HEK293 (cell line): ENCODE results near the gene SORBS2.
A peak's percentile ranks its signal among the peaks of the same experiment; 100 is the strongest.

Experiments
- CTCF ChIA-PET: fragments of 350-600 bp; formaldehyde crosslinking; extraction: SDS; loops from one replicate; lab custom pipeline; 2021; ENCODE audit warnings: antibody characterized with exemption; lab: Yijun Ruan, JAX
- POLR2A ChIA-PET: fragments of 300-600 bp; formaldehyde crosslinking; extraction: SDS; loops from one replicate; lab custom pipeline; 2020; ENCODE audit warnings: antibody characterized with exemption, inconsistent platforms; lab: Yijun Ruan, JAX
- H3K27ac ChIP-seq: fragments of 200-500 bp; sonication (Bioruptor generic); 2 replicates; pipeline ENCODE4 v1.5.1; 2014; ENCODE audit warnings: low read depth, low read length, control low read depth, inconsistent platforms; ENCODE audit errors: extremely low read depth
- H3K36me3 ChIP-seq, 2 experiments: fragments of 200-500 bp in 1 of 2; sonication (Bioruptor generic) in 1 of 2; 1 replicate in 1 of 2; 2 replicates in 1 of 2; pipeline ENCODE4 v1.5.1; 2014 to 2017; ENCODE audit warnings: inconsistent platforms in 2 of 2, low read length in 2 of 2; ENCODE audit not compliant: control insufficient read depth in 2 of 2, insufficient read depth in 1 of 2
- H3K4me1 ChIP-seq: fragments of 200-500 bp; sonication (Bioruptor generic); 2 replicates; pipeline ENCODE4 v1.5.1; 2014; ENCODE audit warnings: mild to moderate bottlenecking, low read length, inconsistent platforms; ENCODE audit not compliant: control insufficient read depth, insufficient read depth
- H3K4me3 ChIP-seq: 2 replicates; pipeline ENCODE4 v1.5.1; 2011; ENCODE audit warnings: low read depth, mild to moderate bottlenecking, control low read depth, low read length, moderate library complexity
- H3K9me3 ChIP-seq: fragments of 200-500 bp; sonication (Bioruptor generic); 2 replicates; pipeline ENCODE4 v1.5.1; 2014; ENCODE audit warnings: low read depth, low read length, inconsistent platforms; ENCODE audit not compliant: control insufficient read depth, insufficient read depth
- KLF10 ChIP-seq: fragments of 450-650 bp; IDR thresholded peaks from 2 replicates; pipeline ENCODE4 v1.5.1; 2018; ENCODE audit warnings: missing biosample characterization, mild to moderate bottlenecking, missing genetic modification characterization
- PRDM1 ChIP-seq: fragments of 450-650 bp; formaldehyde crosslinking; IDR thresholded peaks from 2 replicates; pipeline ENCODE4; 2016; ENCODE audit warnings: missing biosample characterization, missing genetic modification characterization
- SCRT2 ChIP-seq: fragments of 450-650 bp; formaldehyde crosslinking; IDR thresholded peaks from 2 replicates; pipeline ENCODE4 v1.5.1; 2016; ENCODE audit warnings: missing biosample characterization, missing genetic modification characterization
- ZBTB48 ChIP-seq: fragments of 450-650 bp; formaldehyde crosslinking; IDR thresholded peaks from 2 replicates; pipeline ENCODE4 v1.5.1; 2016; ENCODE audit warnings: missing biosample characterization, missing genetic modification characterization
- ZNF248 ChIP-seq: fragments of 450-650 bp; formaldehyde crosslinking; IDR thresholded peaks from 2 replicates; pipeline ENCODE4 v1.5.1; 2017; ENCODE audit warnings: missing biosample characterization, missing genetic modification characterization
- ZNF610 ChIP-seq: fragments of 450-650 bp; formaldehyde crosslinking; IDR thresholded peaks from 2 replicates; pipeline ENCODE4 v1.5.1; 2016; ENCODE audit warnings: missing biosample characterization, missing genetic modification characterization, borderline replicate concordance
- ZNF660 ChIP-seq: fragments of 450-650 bp; IDR thresholded peaks from 2 replicates; pipeline ENCODE4 v1.5.1; 2018; ENCODE audit warnings: missing biosample characterization, mild to moderate bottlenecking, missing genetic modification characterization
- ZNF670 ChIP-seq: fragments of 450-650 bp; formaldehyde crosslinking; IDR thresholded peaks from 2 replicates; pipeline ENCODE4 v1.5.1; 2016; ENCODE audit warnings: missing biosample characterization, missing genetic modification characterization, low read depth
- ZNF701 ChIP-seq: fragments of 450-650 bp; formaldehyde crosslinking; IDR thresholded peaks from 2 replicates; pipeline ENCODE4 v1.5.1; 2016; ENCODE audit warnings: missing biosample characterization, missing genetic modification characterization
- ZNF704 ChIP-seq: fragments of 450-650 bp; formaldehyde crosslinking; IDR thresholded peaks from 2 replicates; pipeline ENCODE4 v1.5.1; 2016; ENCODE audit warnings: missing biosample characterization, missing genetic modification characterization
- ZNF776 ChIP-seq: fragments of 450-650 bp; formaldehyde crosslinking; IDR thresholded peaks from 2 replicates; pipeline ENCODE4 v1.5.0; 2017; ENCODE audit warnings: missing biosample characterization, missing genetic modification characterization, borderline replicate concordance
- ZSCAN4 ChIP-seq: fragments of 450-650 bp; formaldehyde crosslinking; IDR thresholded peaks from 2 replicates; pipeline ENCODE4 v1.5.1; 2017; ENCODE audit warnings: missing biosample characterization, missing genetic modification characterization
- TF ChIP-seq, protein P1 (sequence below): fragments of 450-650 bp; formaldehyde crosslinking; IDR thresholded peaks from 2 replicates; pipeline ENCODE4 v1.5.1; 2016; ENCODE audit warnings: missing biosample characterization, missing genetic modification characterization
- TF ChIP-seq, protein P2 (sequence below): fragments of 450-650 bp; formaldehyde crosslinking; IDR thresholded peaks from 2 replicates; pipeline ENCODE4 v1.5.1; 2016; ENCODE audit warnings: missing biosample characterization, missing genetic modification characterization

Gene SORBS2

GRCh38 chr4:185755451-185755850 lies 56.5 kb downstream of the SORBS2 start:
- POLR2A ChIA-PET = no interaction called here
- no peaks in the 10 kb centered on the region for H3K36me3 ChIP-seq
- no peak overlapping the region for H3K27ac ChIP-seq
- TF ChIP-seq SCRT2 (tag by site-specific recombination) (peak; percentile 32; the same call in 1 of the 2 replicates), ZNF704 (tag by site-specific recombination) (no peak)
- no peak overlapping the region for H3K4me3 ChIP-seq
- 0 out of 2 replicates have a peak, but pooled peaks cover 8% of the 10 kb centered on the region for H3K4me1 ChIP-seq
- CTCF ChIA-PET = interaction anchor here (0.6 kb wide), 1 partner anchor 34 kb away, joined by 3 read pairs; no protein-coding TSS in a partner anchor
- H3K9me3 ChIP-seq = no peaks in the 10 kb centered on the region

- H3K9me3 ChIP-seq = no peaks in the 10 kb centered on the region
- 0 out of 2 replicates have a peak, but pooled peaks cover 8% of the 10 kb centered on the region for H3K4me1 ChIP-seq
- POLR2A ChIA-PET = no interaction called here
- no peak overlapping the region for H3K4me3 ChIP-seq
- CTCF ChIA-PET = interaction anchor here (0.6 kb wide), 1 partner anchor 33 kb away, joined by 3 read pairs; no protein-coding TSS in a partner anchor
- H3K27ac ChIP-seq = no peak overlapping the region
- TF ChIP-seq ZNF776 (tag by site-specific recombination) (no peak), ZNF701 (tag by site-specific recombination) (no peak), ZSCAN4 (no peak), PRDM1 (tag by site-specific recombination) (0 out of 2 replicates have a peak, but pooled peaks have one; percentile 39)
- TF ChIP-seq, protein P1, sequence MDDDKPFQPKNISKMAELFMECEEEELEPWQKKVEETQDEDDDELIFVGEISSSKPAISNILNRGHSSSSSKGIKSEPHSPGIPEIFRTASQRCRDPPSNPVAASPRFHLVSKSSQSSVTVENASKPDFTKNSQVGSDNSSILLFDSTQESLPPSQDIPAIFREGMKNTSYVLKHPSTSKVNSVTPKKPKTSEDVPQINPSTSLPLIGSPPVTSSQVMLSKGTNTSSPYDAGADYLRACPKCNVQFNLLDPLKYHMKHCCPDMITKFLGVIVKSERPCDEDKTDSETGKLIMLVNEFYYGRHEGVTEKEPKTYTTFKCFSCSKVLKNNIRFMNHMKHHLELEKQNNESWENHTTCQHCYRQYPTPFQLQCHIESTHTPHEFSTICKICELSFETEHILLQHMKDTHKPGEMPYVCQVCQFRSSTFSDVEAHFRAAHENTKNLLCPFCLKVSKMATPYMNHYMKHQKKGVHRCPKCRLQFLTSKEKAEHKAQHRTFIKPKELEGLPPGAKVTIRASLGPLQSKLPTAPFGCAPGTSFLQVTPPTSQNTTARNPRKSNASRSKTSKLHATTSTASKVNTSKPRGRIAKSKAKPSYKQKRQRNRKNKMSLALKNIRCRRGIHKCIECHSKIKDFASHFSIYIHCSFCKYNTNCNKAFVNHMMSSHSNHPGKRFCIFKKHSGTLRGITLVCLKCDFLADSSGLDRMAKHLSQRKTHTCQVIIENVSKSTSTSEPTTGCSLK (tag by site-specific recombination) = no peak
- H3K36me3 ChIP-seq = no peaks in the 10 kb centered on the region
Measured at GRCh38 chr4:185754961-185755360, 57.0 kb downstream of the SORBS2 start.

GRCh38 chr4:185752872-185753271 lies 59.1 kb downstream of the SORBS2 start:
- H3K27ac ChIP-seq = no peak overlapping the region
- TF ChIP-seq ZNF670 (tag by site-specific recombination) (no peak), ZNF610 (tag by site-specific recombination) (no peak), ZBTB48 (tag by site-specific recombination) (no peak), PRDM1 (tag by site-specific recombination) (no peak), ZNF248 (tag by site-specific recombination) (no peak), KLF10 (tag by site-specific recombination) (no peak), ZNF660 (tag by site-specific recombination) (no peak)
- TF ChIP-seq, protein P2, sequence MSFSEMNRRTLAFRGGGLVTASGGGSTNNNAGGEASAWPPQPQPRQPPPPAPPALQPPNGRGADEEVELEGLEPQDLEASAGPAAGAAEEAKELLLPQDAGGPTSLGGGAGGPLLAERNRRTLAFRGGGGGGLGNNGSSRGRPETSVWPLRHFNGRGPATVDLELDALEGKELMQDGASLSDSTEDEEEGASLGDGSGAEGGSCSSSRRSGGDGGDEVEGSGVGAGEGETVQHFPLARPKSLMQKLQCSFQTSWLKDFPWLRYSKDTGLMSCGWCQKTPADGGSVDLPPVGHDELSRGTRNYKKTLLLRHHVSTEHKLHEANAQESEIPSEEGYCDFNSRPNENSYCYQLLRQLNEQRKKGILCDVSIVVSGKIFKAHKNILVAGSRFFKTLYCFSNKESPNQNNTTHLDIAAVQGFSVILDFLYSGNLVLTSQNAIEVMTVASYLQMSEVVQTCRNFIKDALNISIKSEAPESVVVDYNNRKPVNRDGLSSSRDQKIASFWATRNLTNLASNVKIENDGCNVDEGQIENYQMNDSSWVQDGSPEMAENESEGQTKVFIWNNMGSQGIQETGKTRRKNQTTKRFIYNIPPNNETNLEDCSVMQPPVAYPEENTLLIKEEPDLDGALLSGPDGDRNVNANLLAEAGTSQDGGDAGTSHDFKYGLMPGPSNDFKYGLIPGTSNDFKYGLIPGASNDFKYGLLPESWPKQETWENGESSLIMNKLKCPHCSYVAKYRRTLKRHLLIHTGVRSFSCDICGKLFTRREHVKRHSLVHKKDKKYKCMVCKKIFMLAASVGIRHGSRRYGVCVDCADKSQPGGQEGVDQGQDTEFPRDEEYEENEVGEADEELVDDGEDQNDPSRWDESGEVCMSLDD = no peak

More at GRCh38 chr4:185752872-185753271, 59.1 kb downstream of the SORBS2 start:
- ChIA-PET POLR2A (no interaction called here), CTCF (no interaction called here)
- Histone ChIP-seq H3K4me1 (0 out of 2 replicates have a peak, but pooled peaks cover 8% of the 10 kb centered on the region), H3K4me3 (no peak overlapping the region), H3K9me3 (no peaks in the 10 kb centered on the region), H3K36me3 (no peaks in the 10 kb centered on the region)
